ENCODE results near the gene RASAL2.

GRCh38 chr1:178356299-178356698 is 262.4 kb downstream of the RASAL2 start:
- no peak for TF ChIP-seq CTCF (IDR thresholded peaks at IDR 0.05)
- no peak for TF ChIP-seq EZH2 (IDR thresholded peaks at IDR 0.05)
- TF ChIP-seq EZH2phosphoT487 (IDR thresholded peaks at IDR 0.05) = no peak

All from neural progenitor cell (in vitro differentiated cells).